Muscle layer of duodenum (tissue), 2 donors: ENCODE results near the gene CRX.
"Not testable (repeated sequence)": the region's sequence is repeated elsewhere in the genome, so short reads cannot be mapped to it uniquely, and the experiment has no call there.

Experiments used
- H3K27ac ChIP-seq: one replicate; pipeline ENCODE4 v1.7.0; 2013; ENCODE audit warnings: mild to moderate bottlenecking, low read length
- H3K27me3 ChIP-seq: one replicate; pipeline ENCODE4 v1.7.0; 2013; ENCODE audit warnings: low read depth, mild to moderate bottlenecking, control low read depth, low read length
- H3K36me3 ChIP-seq, 2 donors: one replicate each; pipeline ENCODE4 v1.7.0; 2013; ENCODE audit warnings: low read length in 2 of 2, control low read depth in 1 of 2, mild to moderate bottlenecking in 1 of 2; ENCODE audit not compliant: insufficient read depth in 2 of 2, control insufficient read depth in 1 of 2
- H3K4me1 ChIP-seq, 2 donors: one replicate each; pipeline ENCODE4 v1.7.0; 2013; ENCODE audit warnings: low read length in 2 of 2, mild to moderate bottlenecking in 2 of 2, control low read depth in 1 of 2, moderate library complexity in 1 of 2; ENCODE audit not compliant: insufficient read depth in 2 of 2, control insufficient read depth in 1 of 2
- H3K4me3 ChIP-seq, 2 donors: one replicate each; pipeline ENCODE4 v1.7.0; 2013; ENCODE audit warnings: low read length in 2 of 2, low read depth in 1 of 2, mild to moderate bottlenecking in 1 of 2
- H3K9me3 ChIP-seq, 2 donors: one replicate each; pipeline ENCODE4 v1.7.0; 2013; ENCODE audit warnings: low read length in 2 of 2, control low read depth in 1 of 2, mild to moderate bottlenecking in 1 of 2; ENCODE audit not compliant: control insufficient read depth in 1 of 2
- donor health status: healthy.

The CRX gene

GRCh38 chr19:47861630-47862029 is 39.9 kb downstream of the CRX start:
- Histone ChIP-seq H3K27me3 (no peaks in the 10 kb centered on the region), H3K9me3 (no peaks in the 10 kb centered on the region), H3K4me3 (no peak overlapping the region), H3K36me3 (no peaks in the 10 kb centered on the region), H3K27ac (no peak overlapping the region), H3K4me1 (no peaks in the 10 kb centered on the region)

DNA sequence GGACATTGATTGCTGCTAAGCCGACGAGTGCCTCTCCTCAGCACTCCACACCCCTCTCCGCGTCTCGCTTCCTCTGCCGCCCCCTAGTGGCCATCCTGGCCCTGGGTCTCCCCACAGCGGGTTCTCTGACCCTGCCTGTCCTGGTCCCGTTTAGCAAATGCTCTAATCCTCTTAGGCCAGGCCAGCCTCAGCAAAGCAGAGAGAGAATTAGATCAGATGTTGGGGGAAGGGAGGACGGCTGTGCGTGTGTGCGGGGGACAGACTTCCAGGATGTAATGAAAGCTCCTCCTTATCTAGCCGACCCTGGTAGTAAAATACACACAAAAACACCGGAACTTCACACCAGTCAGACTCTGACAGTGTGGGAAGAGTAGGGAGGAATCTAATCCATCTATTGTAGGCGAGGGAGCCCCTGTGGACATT is 41.8 kb downstream of the CRX start:
- H3K27ac ChIP-seq = no peak overlapping the region
- H3K9me3 ChIP-seq = no peaks in the 10 kb centered on the region
- H3K36me3 ChIP-seq = no peaks in the 10 kb centered on the region
- H3K27me3 ChIP-seq = no peaks in the 10 kb centered on the region
- no peaks in the 10 kb centered on the region for H3K4me1 ChIP-seq
- no peak overlapping the region for H3K4me3 ChIP-seq

GRCh38 chr19:47865166-47865565 is 43.4 kb downstream of the CRX start:
- no peaks in the 10 kb centered on the region for H3K36me3 ChIP-seq
- H3K4me1 ChIP-seq = no peaks in the 10 kb centered on the region
- H3K27me3 ChIP-seq = no peaks in the 10 kb centered on the region
- H3K9me3 ChIP-seq = no peaks in the 10 kb centered on the region
- H3K27ac ChIP-seq = no peak overlapping the region
- no peak overlapping the region for H3K4me3 ChIP-seq

DNA sequence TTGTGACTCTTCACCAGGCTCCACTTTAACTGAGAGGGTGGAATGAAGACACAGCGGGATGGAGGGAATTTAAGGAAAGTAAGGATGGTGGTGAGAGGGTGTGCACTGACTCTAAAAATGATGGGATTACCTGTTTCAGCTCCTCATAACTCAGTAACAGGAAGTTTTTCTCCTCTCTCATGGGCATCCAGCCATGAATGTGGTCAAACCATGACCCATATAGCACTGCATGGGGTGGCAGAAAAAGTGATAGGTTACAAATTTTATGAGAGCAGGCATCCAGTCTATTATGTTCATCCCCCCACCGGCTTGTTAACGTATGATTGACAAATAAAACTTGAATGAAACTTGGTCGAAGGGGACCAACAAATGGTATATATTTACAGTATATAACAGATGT is 57.2 kb downstream of the CRX start:
- H3K36me3 ChIP-seq = no peaks in the 10 kb centered on the region
- no peak overlapping the region for H3K27ac ChIP-seq
- H3K9me3 ChIP-seq = no peaks in the 10 kb centered on the region
- no peaks in the 10 kb centered on the region for H3K4me1 ChIP-seq
- no peaks in the 10 kb centered on the region for H3K27me3 ChIP-seq
- no peak overlapping the region for H3K4me3 ChIP-seq

GRCh38 chr19:47879385-47879784 is 57.6 kb downstream of the CRX start:
- not testable (repeated sequence) for H3K9me3 ChIP-seq, H3K4me3 ChIP-seq, H3K4me1 ChIP-seq, H3K36me3 ChIP-seq, H3K27me3 ChIP-seq, H3K27ac ChIP-seq

- Histone ChIP-seq H3K4me1 (no peaks in the 10 kb centered on the region), H3K36me3 (no peaks in the 10 kb centered on the region), H3K27me3 (no peaks in the 10 kb centered on the region), H3K27ac (no peak overlapping the region), H3K4me3 (no peak overlapping the region), H3K9me3 (no peaks in the 10 kb centered on the region)
Observed at GRCh38 chr19:47881757-47882156, 60.0 kb downstream of the CRX start.

GRCh38 chr19:47882890-47883289 is 61.2 kb downstream of the CRX start:
- Histone ChIP-seq H3K36me3 (no peaks in the 10 kb centered on the region), H3K9me3 (no peaks in the 10 kb centered on the region), H3K4me1 (no peaks in the 10 kb centered on the region), H3K27ac (no peak overlapping the region), H3K27me3 (no peaks in the 10 kb centered on the region), H3K4me3 (no peak overlapping the region)

DNA sequence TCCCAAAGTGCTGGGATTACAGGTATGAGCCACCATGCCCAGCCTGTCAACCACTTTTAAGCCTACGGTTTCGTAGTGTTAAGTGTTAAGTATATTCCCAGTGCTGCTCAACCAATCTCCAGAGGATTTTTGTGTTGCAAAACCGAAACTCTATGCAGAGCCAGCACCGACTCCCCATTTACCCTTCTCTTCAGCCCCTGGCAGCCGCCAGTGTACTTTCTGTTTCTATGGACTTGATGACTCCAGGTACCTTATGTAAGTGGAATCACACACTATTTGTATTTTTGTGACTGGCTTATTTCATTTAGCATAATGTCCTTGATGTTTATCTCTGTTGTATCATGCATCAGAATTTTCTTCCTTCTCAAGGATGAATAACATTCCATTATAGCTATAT is 63.3 kb downstream of the CRX start:
- Histone ChIP-seq H3K4me3 (no peak overlapping the region), H3K27me3 (no peaks in the 10 kb centered on the region), H3K4me1 (no peaks in the 10 kb centered on the region), H3K9me3 (no peaks in the 10 kb centered on the region), H3K27ac (no peak overlapping the region), H3K36me3 (no peaks in the 10 kb centered on the region)

DNA sequence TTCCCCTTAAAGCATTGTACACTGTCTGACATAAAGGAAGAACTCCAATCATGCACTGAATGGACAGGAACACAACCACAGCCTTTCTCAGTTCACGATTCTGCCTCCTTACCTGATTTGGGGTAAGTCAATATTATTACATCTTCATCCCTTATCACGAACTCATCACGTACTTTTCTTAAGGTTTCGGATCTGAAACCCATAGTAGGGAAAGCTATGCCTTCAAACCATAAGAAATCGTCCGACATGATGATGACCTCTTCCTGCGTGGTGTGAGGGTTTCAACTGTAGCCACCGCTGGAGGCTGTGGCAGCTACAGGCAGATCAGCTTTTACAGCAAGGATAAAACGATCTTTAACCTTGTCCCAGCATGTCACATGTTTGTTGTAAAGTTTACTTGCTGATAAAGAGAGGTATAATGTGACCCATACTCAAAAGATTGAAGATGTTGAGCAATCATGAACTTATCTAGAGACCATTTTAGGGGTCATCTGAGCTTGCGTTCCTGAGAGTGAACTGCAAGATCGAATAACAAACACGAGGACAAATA is 64.3 kb downstream of the CRX start, which contains the start of gene SULT2A1:
TSS of gene SULT2A1 (minus strand) at position 306 of the 550 bp plus-strand sequence. CDS start at position 248, 58 bp downstream.
- no peaks in the 10 kb centered on the region for H3K36me3 ChIP-seq
- no peak within 1 kb of the TSS for H3K27ac ChIP-seq
- H3K9me3 ChIP-seq = no peaks in the 10 kb centered on the region
- H3K4me3 ChIP-seq = peak within 1 kb of the TSS in 1 of 2 donors; percentile 0
- H3K27me3 ChIP-seq = no peaks in the 10 kb centered on the region
- no peaks in the 10 kb centered on the region for H3K4me1 ChIP-seq

GRCh38 chr19:47890865-47891621 is 69.3 kb downstream of the CRX start:
- Histone ChIP-seq H3K9me3 (peaks cover 0 to 4% of the 10 kb centered on the region in 2 donors), H3K36me3 (no peaks in the 10 kb centered on the region), H3K27me3 (no peaks in the 10 kb centered on the region), H3K4me3 (no peak overlapping the region), H3K27ac (no peak overlapping the region), H3K4me1 (no peaks in the 10 kb centered on the region)

DNA sequence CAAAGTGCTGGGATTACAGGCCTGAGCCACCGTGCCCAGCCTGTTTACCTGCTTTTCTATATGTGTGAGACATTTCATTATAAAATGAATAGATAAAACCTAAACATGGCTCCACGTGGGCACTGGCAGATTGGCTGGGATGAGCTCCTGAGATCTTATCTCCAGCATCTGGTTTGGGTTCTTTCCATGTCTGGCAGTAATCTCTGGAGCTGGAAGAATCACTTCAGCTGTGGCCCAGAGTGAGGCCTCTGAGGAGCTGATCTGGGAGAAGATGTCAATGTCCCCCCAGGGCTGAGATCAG is 69.8 kb downstream of the CRX start:
- Histone ChIP-seq H3K36me3 (no peaks in the 10 kb centered on the region), H3K27ac (no peak overlapping the region), H3K4me3 (no peak overlapping the region), H3K9me3 (peaks cover 0 to 5% of the 10 kb centered on the region in 2 donors), H3K4me1 (no peaks in the 10 kb centered on the region), H3K27me3 (no peaks in the 10 kb centered on the region)
